ENCODE results near the gene TRMT61A.

Gene TRMT61A

GRCh38 chr14:103548463-103549351 lies 19.7 kb downstream of the TRMT61A start:
- DNase-seq = no peak

- no peak for DNase-seq
These were observed 20.6 kb downstream of the TRMT61A start for GRCh38 chr14:103549361-103550311.

- DNase-seq = no peak
These were observed 21.7 kb downstream of the TRMT61A start for GRCh38 chr14:103550451-103551337.

- no peak for DNase-seq
These were observed 22.4 kb downstream of the TRMT61A start for GRCh38 chr14:103551338-103551762.

- DNase-seq = no peak
These were observed 23.2 kb downstream of the TRMT61A start for GRCh38 chr14:103552011-103552845.

GRCh38 chr14:103552846-103553210 lies 23.8 kb downstream of the TRMT61A start:
- DNase-seq = no peak

GRCh38 chr14:103555559-103556337 lies 26.8 kb downstream of the TRMT61A start:
- DNase-seq = no peak

GRCh38 chr14:103556946-103557758 lies 28.2 kb downstream of the TRMT61A start:
- no peak for DNase-seq

- no peak for DNase-seq
These were observed 29.3 kb downstream of the TRMT61A start for GRCh38 chr14:103558071-103558882.

GRCh38 chr14:103559766-103560165 lies 30.8 kb downstream of the TRMT61A start:
- DNase-seq = no peak

GRCh38 chr14:103560691-103561090 lies 31.7 kb downstream of the TRMT61A start:
- no peak for DNase-seq

- DNase-seq = peak; percentile 23
These were observed 32.6 kb downstream of the TRMT61A start for GRCh38 chr14:103561381-103562178.

GRCh38 chr14:103562179-103562428 lies 33.1 kb downstream of the TRMT61A start:
- no peak for DNase-seq

- peak; percentile 66 for DNase-seq
These were observed 33.6 kb downstream of the TRMT61A start, which contains the start of the genes BAG5 and COA8 for GRCh38 chr14:103562429-103563225. Gene BAG5, minus strand, starts transcription at chr14:103562657. Its CDS starts 1,493 bp downstream, at chr14:103561164. Gene COA8, plus strand, starts transcription at chr14:103562960. Its CDS starts 42 bp downstream, at chr14:103563002.

- DNase-seq = no peak
These were observed 34.2 kb downstream of the TRMT61A start for GRCh38 chr14:103563226-103563620.

- no peak for DNase-seq
These were observed 35.0 kb downstream of the TRMT61A start for GRCh38 chr14:103563844-103564505.

GRCh38 chr14:103568952-103569351 lies 40.0 kb downstream of the TRMT61A start:
- no peak for DNase-seq
